ENCODE measurements around the gene IDH3B. TPM values are rescaled to one million over a fixed set of nuclear protein-coding genes. Genes with fewer than 3 reads are reported as not detected.

Gene IDH3B
- total RNA-seq, 2 donors from 2014 or later = 65.4 to 77.1 TPM

DNA sequence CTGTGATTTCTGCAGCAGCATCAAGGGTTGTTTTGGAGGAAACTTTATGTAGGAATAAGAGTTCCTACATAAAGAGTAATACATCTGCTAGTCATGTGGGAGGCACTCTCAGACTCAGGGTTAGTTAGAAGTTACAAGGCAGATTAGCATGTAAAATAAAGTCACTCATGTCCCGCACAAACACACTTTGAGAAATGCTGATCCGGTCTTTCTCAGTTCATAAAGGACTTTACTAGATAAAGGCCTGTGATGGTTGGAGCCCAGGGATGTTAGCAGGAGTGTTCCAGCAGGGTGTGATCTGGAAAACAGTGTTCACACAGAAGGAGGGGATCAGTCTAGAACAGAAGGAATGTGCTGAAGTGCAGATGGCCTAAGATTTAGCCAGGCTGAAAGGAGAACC is 44.7 kb downstream of the IDH3B start:
- intact Hi-C loops (cut with DNase I) = no loop called here
- no peaks in the 10 kb centered on the region for H3K27me3 ChIP-seq
- TF ChIP-seq POLR2A (IDR thresholded peaks at IDR 0.05) = no peak
- TF ChIP-seq, protein P1, sequence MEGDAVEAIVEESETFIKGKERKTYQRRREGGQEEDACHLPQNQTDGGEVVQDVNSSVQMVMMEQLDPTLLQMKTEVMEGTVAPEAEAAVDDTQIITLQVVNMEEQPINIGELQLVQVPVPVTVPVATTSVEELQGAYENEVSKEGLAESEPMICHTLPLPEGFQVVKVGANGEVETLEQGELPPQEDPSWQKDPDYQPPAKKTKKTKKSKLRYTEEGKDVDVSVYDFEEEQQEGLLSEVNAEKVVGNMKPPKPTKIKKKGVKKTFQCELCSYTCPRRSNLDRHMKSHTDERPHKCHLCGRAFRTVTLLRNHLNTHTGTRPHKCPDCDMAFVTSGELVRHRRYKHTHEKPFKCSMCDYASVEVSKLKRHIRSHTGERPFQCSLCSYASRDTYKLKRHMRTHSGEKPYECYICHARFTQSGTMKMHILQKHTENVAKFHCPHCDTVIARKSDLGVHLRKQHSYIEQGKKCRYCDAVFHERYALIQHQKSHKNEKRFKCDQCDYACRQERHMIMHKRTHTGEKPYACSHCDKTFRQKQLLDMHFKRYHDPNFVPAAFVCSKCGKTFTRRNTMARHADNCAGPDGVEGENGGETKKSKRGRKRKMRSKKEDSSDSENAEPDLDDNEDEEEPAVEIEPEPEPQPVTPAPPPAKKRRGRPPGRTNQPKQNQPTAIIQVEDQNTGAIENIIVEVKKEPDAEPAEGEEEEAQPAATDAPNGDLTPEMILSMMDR (IDR thresholded peaks at IDR 0.05) = no peak
- H3K36me3 ChIP-seq (replicated peaks in 1 of 2; ENCODE audit: insufficient read depth in 1 of 2, low read depth in 2 of 2) = no peaks in the 10 kb centered on the region
- DNase-seq = no peak
- H3K4me3 ChIP-seq = no peak overlapping the region
- H3K9me3 ChIP-seq = no peaks in the 10 kb centered on the region
- ATAC-seq = no peak
- no peaks in the 10 kb centered on the region for H3K4me1 ChIP-seq
- H3K27ac ChIP-seq = no peak overlapping the region
- 44 to 65% methylated on average over 2 of the region's 2 CpGs for WGBS, 2 donors

DNA sequence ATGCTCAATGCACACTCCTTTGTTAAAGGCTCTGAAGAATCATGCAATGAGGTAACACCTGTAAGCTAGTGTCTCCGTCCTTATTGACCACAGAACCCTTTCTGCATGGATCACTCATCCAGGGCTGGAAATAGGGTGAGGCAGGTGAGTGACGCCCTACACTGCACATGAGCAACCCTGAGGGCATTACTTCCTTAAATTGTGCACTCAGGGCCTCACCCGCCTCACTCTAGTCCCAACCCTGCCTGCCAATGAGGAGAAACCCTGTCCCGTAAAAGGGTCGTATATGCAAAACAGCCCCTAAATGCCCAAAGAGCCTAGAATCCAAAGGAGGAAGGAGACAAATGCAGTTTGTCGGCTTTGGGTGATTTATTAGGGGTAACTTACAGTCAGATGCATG is 45.2 kb downstream of the IDH3B start:
- Histone ChIP-seq H3K27ac (no peak overlapping the region), H3K27me3 (no peaks in the 10 kb centered on the region), H3K4me3 (no peak overlapping the region), H3K4me1 (no peaks in the 10 kb centered on the region), H3K36me3 (replicated peaks in 1 of 2; ENCODE audit: insufficient read depth in 1 of 2, low read depth in 2 of 2) (no peaks in the 10 kb centered on the region), H3K9me3 (no peaks in the 10 kb centered on the region)
- no peak for DNase-seq
- no peak for ATAC-seq
- WGBS, 2 donors = 64 to 74% methylated on average over 6 of the region's 6 CpGs
- TF ChIP-seq, protein P1 (IDR thresholded peaks at IDR 0.05) = no peak
- no peak for TF ChIP-seq POLR2A (IDR thresholded peaks at IDR 0.05)
- intact Hi-C loops (cut with DNase I) = no loop called here

DNA sequence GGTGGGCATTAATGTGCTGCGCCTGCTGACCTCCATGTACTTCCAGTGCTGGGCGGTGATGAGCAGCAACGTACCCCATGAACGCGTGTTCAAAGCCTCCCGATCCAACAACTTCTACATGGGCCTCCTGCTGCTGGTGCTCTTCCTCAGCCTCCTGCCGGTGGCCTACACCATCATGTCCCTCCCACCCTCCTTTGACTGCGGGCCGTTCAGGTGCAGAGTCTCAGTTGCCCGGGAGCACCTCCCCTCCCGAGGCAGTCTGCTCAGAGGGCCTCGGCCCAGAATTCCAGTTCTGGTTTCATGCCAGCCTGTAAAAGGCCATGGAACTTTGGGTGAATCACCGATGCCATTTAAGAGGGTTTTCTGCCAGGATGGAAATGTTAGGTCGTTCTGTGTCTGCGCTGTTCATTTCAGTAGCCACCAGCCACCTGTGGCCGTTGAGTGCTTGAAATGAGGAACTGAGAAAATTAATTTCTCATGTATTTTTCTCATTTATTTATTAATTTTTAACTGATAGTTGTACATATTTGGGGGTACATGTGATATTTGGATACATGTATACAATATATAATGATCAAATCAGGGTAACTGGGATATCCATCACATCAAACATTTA is 46.8 kb downstream of the IDH3B start:
- H3K27ac ChIP-seq = no peak overlapping the region
- H3K36me3 ChIP-seq (replicated peaks in 1 of 2; ENCODE audit: insufficient read depth in 1 of 2, low read depth in 2 of 2) = no peaks in the 10 kb centered on the region
- H3K4me3 ChIP-seq = no peak overlapping the region
- ATAC-seq (no peak), DNase-seq (no peak)
- H3K27me3 ChIP-seq = no peaks in the 10 kb centered on the region
- no peaks in the 10 kb centered on the region for H3K4me1 ChIP-seq
- 71 to 78% methylated on average over 16 of the region's 16 CpGs for WGBS, 2 donors
- intact Hi-C loops (cut with DNase I) = no loop called here
- TF ChIP-seq, protein P1 (IDR thresholded peaks at IDR 0.05) = no peak
- no peak for TF ChIP-seq POLR2A (IDR thresholded peaks at IDR 0.05)
- no peaks in the 10 kb centered on the region for H3K9me3 ChIP-seq

DNA sequence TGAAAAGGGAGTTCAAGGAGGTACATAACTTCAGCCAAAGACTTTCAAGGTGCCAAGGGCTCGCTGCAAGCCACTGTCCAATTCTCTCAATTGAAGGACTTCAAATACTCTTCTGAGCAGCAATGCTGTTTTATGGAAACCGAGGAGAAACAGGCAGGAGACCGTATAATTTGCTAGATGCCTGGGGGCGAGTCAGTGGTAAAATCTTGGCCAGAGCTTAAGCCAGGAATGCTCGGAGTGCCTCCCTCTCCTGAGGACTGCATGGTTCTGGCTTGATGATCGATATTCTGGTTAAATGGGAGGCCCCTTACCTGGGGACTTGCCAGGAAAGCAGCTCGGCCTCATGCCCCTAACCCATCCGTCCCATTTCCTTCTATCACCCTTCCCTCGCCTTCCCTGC is 47.4 kb downstream of the IDH3B start:
- intact Hi-C loops (cut with DNase I) = no loop called here
- TF ChIP-seq, protein P1 (IDR thresholded peaks at IDR 0.05) = no peak
- TF ChIP-seq POLR2A (IDR thresholded peaks at IDR 0.05) = no peak
- no peak for ATAC-seq
- Histone ChIP-seq H3K27me3 (no peaks in the 10 kb centered on the region), H3K36me3 (replicated peaks in 1 of 2; ENCODE audit: insufficient read depth in 1 of 2, low read depth in 2 of 2) (no peaks in the 10 kb centered on the region), H3K9me3 (no peaks in the 10 kb centered on the region), H3K27ac (no peak overlapping the region), H3K4me3 (no peak overlapping the region), H3K4me1 (no peaks in the 10 kb centered on the region)
- DNase-seq = no peak
- 63 to 70% methylated on average over 9 of the region's 9 CpGs for WGBS, 2 donors

DNA sequence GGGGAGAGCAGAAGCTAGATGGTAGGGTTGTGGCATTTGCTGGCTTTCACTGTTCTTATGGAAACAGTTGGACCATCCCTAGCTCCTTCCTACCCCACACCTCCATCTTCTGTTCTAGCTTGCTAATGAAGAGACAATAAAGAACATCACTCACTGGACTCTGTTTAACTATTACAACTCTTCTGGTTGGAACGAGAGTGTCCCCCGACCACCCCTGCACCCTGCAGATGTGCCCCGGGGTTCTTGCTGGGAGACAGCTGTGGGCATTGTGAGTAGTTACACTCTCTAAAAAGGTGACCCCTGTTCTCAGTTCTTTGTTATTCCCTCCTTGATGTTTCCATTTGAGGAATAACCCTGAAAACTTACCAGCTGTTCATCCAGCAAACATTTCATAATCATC is 51.9 kb downstream of the IDH3B start:
- Histone ChIP-seq H3K4me3 (no peak overlapping the region), H3K4me1 (no peaks in the 10 kb centered on the region), H3K27me3 (no peaks in the 10 kb centered on the region), H3K27ac (no peak overlapping the region), H3K36me3 (replicated peaks in 1 of 2; ENCODE audit: insufficient read depth in 1 of 2, low read depth in 2 of 2) (no peaks in the 10 kb centered on the region), H3K9me3 (no peaks in the 10 kb centered on the region)
- intact Hi-C loops (cut with DNase I) = no loop called here
- TF ChIP-seq, protein P1 (IDR thresholded peaks at IDR 0.05) = no peak
- TF ChIP-seq POLR2A (IDR thresholded peaks at IDR 0.05) = no peak
- ATAC-seq (no peak), DNase-seq (no peak)
- 61 to 67% methylated on average over 3 of the region's 3 CpGs for WGBS, 2 donors
